Measurements from ENCODE around the gene SOX8. TPM values are rescaled to one million over a fixed set of nuclear protein-coding genes. Genes with fewer than 3 reads are reported as not detected.

The SOX8 gene
- total RNA-seq, 1 experiment from 2014 or later: 1.2 TPM

- POLR2A ChIA-PET: no interaction called here
- DNase-seq: no peak
- H3K27me3 Mint-ChIP-seq (ENCODE audit: insufficient read depth, unreplicated experiment): no peaks in the 10 kb centered on the region
- no peaks in the 10 kb centered on the region for H3K4me1 Mint-ChIP-seq (ENCODE audit: low read depth, unreplicated experiment)
- H3K9me3 Mint-ChIP-seq (ENCODE audit: unreplicated experiment): peaks cover 16% of the 10 kb centered on the region
- no TSS peak for BruUV-seq (replicated peaks)
- no peak overlapping the region for H3K27ac Mint-ChIP-seq (ENCODE audit: unreplicated experiment)
- H3K36me3 Mint-ChIP-seq (ENCODE audit: insufficient read depth, unreplicated experiment): no peaks in the 10 kb centered on the region
- CTCF ChIA-PET: no interaction called here
- no peaks in the 10 kb centered on the region for H3K9me3 ChIP-seq
- no peak overlapping the region for H3K4me3 Mint-ChIP-seq (ENCODE audit: unreplicated experiment)
- TF ChIP-seq CTCF (IDR thresholded peaks at IDR 0.05; ENCODE audit: insufficient read depth in 1 of 2, low read depth in 1 of 2, low read length in 1 of 2, severe bottlenecking in 1 of 2, unreplicated experiment in 1 of 2): no peak
- H3K4me1 ChIP-seq: peaks cover 6% of the 10 kb centered on the region; the same call in 1 of the 2 replicates
- intact Hi-C loops (cut with micrococcal nuclease; ENCODE audit: unreplicated experiment): no loop called here
- no peak overlapping the region for H3K4me3 ChIP-seq (ENCODE audit: low read depth, low read length)
- no peaks in the 10 kb centered on the region for H3K36me3 ChIP-seq (ENCODE audit: control insufficient read depth, insufficient read depth, low read length)
- H3K27me3 ChIP-seq (replicated peaks; ENCODE audit: control insufficient read depth, insufficient read depth, low read length): no peaks in the 10 kb centered on the region
Observed at GRCh38 chr16:965487-965886, 16.1 kb upstream of the SOX8 start.

GRCh38 chr16:966035-966434, 15.5 kb upstream of the SOX8 start:
- CTCF ChIA-PET: no interaction called here
- H3K27me3 ChIP-seq (replicated peaks; ENCODE audit: control insufficient read depth, insufficient read depth, low read length): no peaks in the 10 kb centered on the region
- peaks cover 16% of the 10 kb centered on the region for H3K9me3 Mint-ChIP-seq (ENCODE audit: unreplicated experiment)
- no peak for DNase-seq
- peaks cover 7% of the 10 kb centered on the region; the same call in 1 of the 2 replicates for H3K4me1 ChIP-seq
- intact Hi-C loops (cut with micrococcal nuclease; ENCODE audit: unreplicated experiment): no loop called here
- H3K27me3 Mint-ChIP-seq (ENCODE audit: insufficient read depth, unreplicated experiment): no peaks in the 10 kb centered on the region
- no peaks in the 10 kb centered on the region for H3K36me3 ChIP-seq (ENCODE audit: control insufficient read depth, insufficient read depth, low read length)
- POLR2A ChIA-PET: no interaction called here
- TF ChIP-seq CTCF (IDR thresholded peaks at IDR 0.05; ENCODE audit: insufficient read depth in 1 of 2, low read depth in 1 of 2, low read length in 1 of 2, severe bottlenecking in 1 of 2, unreplicated experiment in 1 of 2): no peak
- no peaks in the 10 kb centered on the region for H3K4me1 Mint-ChIP-seq (ENCODE audit: low read depth, unreplicated experiment)
- no TSS peak for BruUV-seq (replicated peaks)
- H3K9me3 ChIP-seq: no peaks in the 10 kb centered on the region
- no peak overlapping the region for H3K27ac Mint-ChIP-seq (ENCODE audit: unreplicated experiment)
- no peaks in the 10 kb centered on the region for H3K36me3 Mint-ChIP-seq (ENCODE audit: insufficient read depth, unreplicated experiment)
- H3K4me3 Mint-ChIP-seq (ENCODE audit: unreplicated experiment): no peak overlapping the region
- H3K4me3 ChIP-seq (ENCODE audit: low read depth, low read length): no peak overlapping the region

- Mint-ChIP-seq H3K9me3 (ENCODE audit: unreplicated experiment) (peaks cover 16% of the 10 kb centered on the region), H3K27me3 (ENCODE audit: insufficient read depth, unreplicated experiment) (no peaks in the 10 kb centered on the region), H3K4me1 (ENCODE audit: low read depth, unreplicated experiment) (no peaks in the 10 kb centered on the region), H3K4me3 (ENCODE audit: unreplicated experiment) (no peak overlapping the region), H3K36me3 (ENCODE audit: insufficient read depth, unreplicated experiment) (no peaks in the 10 kb centered on the region), H3K27ac (ENCODE audit: unreplicated experiment) (no peak overlapping the region)
- intact Hi-C loops (cut with micrococcal nuclease; ENCODE audit: unreplicated experiment): no loop called here
- ChIA-PET CTCF (no interaction called here), POLR2A (no interaction called here)
- no TSS peak for BruUV-seq (replicated peaks)
- TF ChIP-seq CTCF (IDR thresholded peaks at IDR 0.05; ENCODE audit: insufficient read depth in 1 of 2, low read depth in 1 of 2, low read length in 1 of 2, severe bottlenecking in 1 of 2, unreplicated experiment in 1 of 2): no peak
- Histone ChIP-seq H3K27me3 (replicated peaks; ENCODE audit: control insufficient read depth, insufficient read depth, low read length) (no peaks in the 10 kb centered on the region), H3K4me1 (peaks cover 10% of the 10 kb centered on the region; the same call in 1 of the 2 replicates), H3K4me3 (ENCODE audit: low read depth, low read length) (no peak overlapping the region), H3K9me3 (no peaks in the 10 kb centered on the region), H3K36me3 (ENCODE audit: control insufficient read depth, insufficient read depth, low read length) (no peaks in the 10 kb centered on the region)
- no peak for DNase-seq
Observed at GRCh38 chr16:966505-966904, 15.1 kb upstream of the SOX8 start.

All from Caco-2 (cell line).